PC-9 (cell line): ENCODE measurements around the gene TNFSF13B.

Experiments
- CTCF ChIP-seq: fragments of 200-600 bp; sonication (generic); conservative IDR thresholded peaks from 2 replicates; pipeline ENCODE4 v1.6.1; 2017; ENCODE audit warnings: mixed run types, antibody characterized with exemption, mild to moderate bottlenecking, moderate library complexity
- EZH2 ChIP-seq: fragments of 200-600 bp; sonication (generic); IDR thresholded peaks from 2 replicates; pipeline ENCODE4 v1.8.0; 2017; ENCODE audit warnings: antibody characterized with exemption, low read depth

DNA sequence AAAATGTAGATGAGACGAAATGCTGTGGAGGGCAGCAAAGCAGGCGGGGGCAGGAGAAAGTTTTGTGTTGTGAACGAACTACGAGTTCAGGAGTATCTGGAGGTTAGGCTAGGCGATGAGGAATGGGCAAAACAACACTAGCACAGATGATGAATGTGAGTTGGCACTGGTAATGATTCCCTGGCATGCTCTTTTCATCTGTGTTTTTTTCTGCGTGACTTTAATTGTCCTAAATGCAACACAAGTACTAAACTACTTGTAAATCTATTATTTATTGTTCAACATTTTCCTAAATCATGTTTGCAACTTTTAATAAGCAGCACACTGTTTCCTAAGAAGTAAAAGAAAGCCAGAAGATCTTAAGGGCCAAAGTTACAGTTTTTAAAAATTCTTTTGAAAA, 19.2 kb downstream of the TNFSF13B start:
- TF ChIP-seq CTCF (no peak), EZH2 (no peak)
